ENCODE measurements around the gene C16orf82.

DNA sequence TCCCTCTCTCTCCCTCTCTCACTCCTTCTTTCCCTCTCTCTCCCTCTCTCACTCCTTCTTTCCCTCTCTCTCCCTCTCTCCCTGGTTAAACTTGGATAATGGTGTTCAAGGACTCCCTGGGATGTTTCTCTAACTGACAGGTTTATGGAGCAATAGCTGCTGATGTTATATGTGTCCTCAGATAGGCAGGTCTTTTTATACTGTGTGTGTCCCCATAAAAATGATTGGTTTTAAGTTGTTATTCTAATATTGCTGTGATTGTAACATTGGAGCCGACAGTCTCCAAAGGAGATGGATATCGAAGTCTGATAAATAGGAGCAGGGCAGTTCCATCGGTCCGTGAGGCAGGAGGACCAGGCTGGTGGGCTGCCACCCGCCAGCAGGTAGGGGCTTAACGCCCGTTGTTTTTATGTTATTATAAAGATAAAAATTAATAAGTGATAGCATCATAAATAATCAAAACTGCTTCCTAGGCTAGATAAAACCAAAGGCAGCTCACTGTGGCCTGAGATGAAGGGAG lies 38.1 kb upstream of the C16orf82 start:
- TF ChIP-seq, protein P1, sequence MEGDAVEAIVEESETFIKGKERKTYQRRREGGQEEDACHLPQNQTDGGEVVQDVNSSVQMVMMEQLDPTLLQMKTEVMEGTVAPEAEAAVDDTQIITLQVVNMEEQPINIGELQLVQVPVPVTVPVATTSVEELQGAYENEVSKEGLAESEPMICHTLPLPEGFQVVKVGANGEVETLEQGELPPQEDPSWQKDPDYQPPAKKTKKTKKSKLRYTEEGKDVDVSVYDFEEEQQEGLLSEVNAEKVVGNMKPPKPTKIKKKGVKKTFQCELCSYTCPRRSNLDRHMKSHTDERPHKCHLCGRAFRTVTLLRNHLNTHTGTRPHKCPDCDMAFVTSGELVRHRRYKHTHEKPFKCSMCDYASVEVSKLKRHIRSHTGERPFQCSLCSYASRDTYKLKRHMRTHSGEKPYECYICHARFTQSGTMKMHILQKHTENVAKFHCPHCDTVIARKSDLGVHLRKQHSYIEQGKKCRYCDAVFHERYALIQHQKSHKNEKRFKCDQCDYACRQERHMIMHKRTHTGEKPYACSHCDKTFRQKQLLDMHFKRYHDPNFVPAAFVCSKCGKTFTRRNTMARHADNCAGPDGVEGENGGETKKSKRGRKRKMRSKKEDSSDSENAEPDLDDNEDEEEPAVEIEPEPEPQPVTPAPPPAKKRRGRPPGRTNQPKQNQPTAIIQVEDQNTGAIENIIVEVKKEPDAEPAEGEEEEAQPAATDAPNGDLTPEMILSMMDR (conservative IDR thresholded peaks at IDR 0.05; ENCODE audit: low read depth, low read length): no peak
- TF ChIP-seq EZH2 (IDR thresholded peaks at IDR 0.05; ENCODE audit: low read length, unreplicated experiment): no peak

All from PC-3 (cell line).